ENCODE measurements around the gene EHMT1. TPM values are rescaled to one million over a fixed set of nuclear protein-coding genes. Genes with fewer than 3 reads are reported as not detected.

The EHMT1 gene
- total and polyA plus RNA-seq, 2 donors from 2014 or later, result 15.8 to 92.9 TPM

- H3K4me3 ChIP-seq (ENCODE audit: low read length in 3 of 3), result no peak overlapping the region
- H3K27me3 ChIP-seq (ENCODE audit: control insufficient read depth, insufficient read depth, low read length), result no peaks in the 10 kb centered on the region
- no peak overlapping the region for H3K9ac ChIP-seq (ENCODE audit: low read length in 3 of 3)
- H3K9me3 ChIP-seq (ENCODE audit: control insufficient read depth in 2 of 3, insufficient read depth in 1 of 3, low read length in 3 of 3), result no peaks in the 10 kb centered on the region
- DNase-seq (peak in 1 of 5 donors; percentile 66), FAIRE-seq (no peak)
- intact Hi-C loops (cut with DNase I), result no loop called here
- no peaks in the 10 kb centered on the region for H3K4me1 ChIP-seq (ENCODE audit: control insufficient read depth in 2 of 3, insufficient read depth in 2 of 3, low read depth in 1 of 3, low read length in 3 of 3)
- H3K27ac ChIP-seq (ENCODE audit: low read depth in 2 of 2, low read length in 2 of 2), result no peak overlapping the region
- no peak for TF ChIP-seq CTCF (IDR thresholded peaks at IDR 0.05; ENCODE audit: borderline replicate concordance, extremely low read depth, insufficient read depth)
- H3K36me3 ChIP-seq (ENCODE audit: control insufficient read depth in 2 of 3, insufficient read depth in 3 of 3, low read length in 3 of 3), result peaks cover 5 to 11% (median 8%) of the 10 kb centered on the region in 3 donors
Measured at GRCh38 chr9:137757613-137758029, 138.8 kb downstream of the EHMT1 start.

GRCh38 chr9:137758067-137758466 lies 139.3 kb downstream of the EHMT1 start:
- H3K9ac ChIP-seq (ENCODE audit: low read length in 3 of 3), result no peak overlapping the region

GRCh38 chr9:137759117-137759516 lies 140.3 kb downstream of the EHMT1 start:
- Histone ChIP-seq H3K27me3 (ENCODE audit: control insufficient read depth, insufficient read depth, low read length) (no peaks in the 10 kb centered on the region), H3K9me3 (ENCODE audit: control insufficient read depth in 2 of 3, insufficient read depth in 1 of 3, low read length in 3 of 3) (no peaks in the 10 kb centered on the region), H3K27ac (ENCODE audit: low read depth in 2 of 2, low read length in 2 of 2) (no peak overlapping the region), H3K9ac (ENCODE audit: low read length in 3 of 3) (no peak overlapping the region), H3K4me3 (ENCODE audit: low read length in 3 of 3) (no peak overlapping the region), H3K4me1 (ENCODE audit: control insufficient read depth in 2 of 3, insufficient read depth in 2 of 3, low read depth in 1 of 3, low read length in 3 of 3) (peaks cover 0 to 4% (median 0%) of the 10 kb centered on the region in 3 donors), H3K36me3 (ENCODE audit: control insufficient read depth in 2 of 3, insufficient read depth in 3 of 3, low read length in 3 of 3) (peaks cover 7 to 13% (median 10%) of the 10 kb centered on the region in 3 donors)
- FAIRE-seq, result no peak
- no peak for TF ChIP-seq CTCF (IDR thresholded peaks at IDR 0.05; ENCODE audit: borderline replicate concordance, extremely low read depth, insufficient read depth)
- intact Hi-C loops (cut with DNase I), result no loop called here
- peak in 1 of 5 donors; percentile 35 for DNase-seq

More at GRCh38 chr9:137758067-137758466, 139.3 kb downstream of the EHMT1 start:
- no peak for FAIRE-seq
- Histone ChIP-seq H3K27ac (ENCODE audit: low read depth in 2 of 2, low read length in 2 of 2) (no peak overlapping the region), H3K27me3 (ENCODE audit: control insufficient read depth, insufficient read depth, low read length) (no peaks in the 10 kb centered on the region), H3K36me3 (ENCODE audit: control insufficient read depth in 2 of 3, insufficient read depth in 3 of 3, low read length in 3 of 3) (peaks cover 5 to 10% (median 8%) of the 10 kb centered on the region in 3 donors), H3K9me3 (ENCODE audit: control insufficient read depth in 2 of 3, insufficient read depth in 1 of 3, low read length in 3 of 3) (no peaks in the 10 kb centered on the region), H3K4me3 (ENCODE audit: low read length in 3 of 3) (no peak overlapping the region), H3K4me1 (ENCODE audit: control insufficient read depth in 2 of 3, insufficient read depth in 2 of 3, low read depth in 1 of 3, low read length in 3 of 3) (no peaks in the 10 kb centered on the region)
- peak in 1 of 5 donors; percentile 49 for DNase-seq
- intact Hi-C loops (cut with DNase I), result no loop called here
- TF ChIP-seq CTCF (IDR thresholded peaks at IDR 0.05; ENCODE audit: borderline replicate concordance, extremely low read depth, insufficient read depth), result no peak

All from kidney (tissue), 14 donors.